Astrocyte of the cerebellum (primary cell): Measurements from ENCODE around the gene ERI2.

Experiments
- DNase-seq: peaks from one replicate; pipeline ENCODE4 v3.0.0-alpha.2; 2011; ENCODE audit warnings: low read depth
- H3K4me3 ChIP-seq: 2 replicates; pipeline ENCODE4 v1.5.1; 2011; ENCODE audit warnings: mild to moderate bottlenecking, low read depth, low read length, moderate library complexity
- CTCF ChIP-seq: IDR thresholded peaks from 2 replicates; pipeline ENCODE4 v1.5.1; 2012; ENCODE audit warnings: low read length, low read depth, moderate library complexity, mild to moderate bottlenecking; ENCODE audit errors: missing control alignments
- in situ Hi-C: cut with HindIII; loops from 2 replicates; pipeline ENCODE4 v1.10.0; 2017; ENCODE audit warnings: low sequenced_read_pairs

ERI2 gene

GRCh38 chr16:20750558-20750957 is 55.7 kb downstream of the ERI2 start:
- no peak overlapping the region for H3K4me3 ChIP-seq
- in situ Hi-C loops, result no loop called here
- no peak for DNase-seq
- TF ChIP-seq CTCF, result no peak

- H3K4me3 ChIP-seq, result no peak overlapping the region
- no peak for TF ChIP-seq CTCF
- no peak for DNase-seq
- in situ Hi-C loops, result no loop called here
Observed at GRCh38 chr16:20749474-20749873, 56.8 kb downstream of the ERI2 start.

GRCh38 chr16:20747030-20747816 is 59.0 kb downstream of the ERI2 start:
- DNase-seq, result no peak
- TF ChIP-seq CTCF, result no peak
- H3K4me3 ChIP-seq, result no peak overlapping the region
- in situ Hi-C loops, result no loop called here

- no peak overlapping the region for H3K4me3 ChIP-seq
- no peak for TF ChIP-seq CTCF
- no peak for DNase-seq
- in situ Hi-C loops, result no loop called here
Observed at GRCh38 chr16:20746461-20746860, 59.8 kb downstream of the ERI2 start.
